GM19467 (cell line): ENCODE measurements around the gene BRI3.
"Not testable (repeated sequence)": the region's sequence is repeated elsewhere in the genome, so short reads cannot be mapped to it uniquely, and the experiment has no call there.

Source experiments
- ATAC-seq: cut with Tn5 transposase; IDR thresholded peaks from one replicate; pipeline ENCODE4 v1.9.1; 2021; ENCODE audit warnings: mild to moderate bottlenecking, moderate library complexity; ENCODE audit not compliant: unreplicated experiment

BRI3 gene

GRCh38 chr7:98303906-98304305 is 22.4 kb downstream of the BRI3 start:
- ATAC-seq = no peak

GRCh38 chr7:98305951-98306535 is 24.6 kb downstream of the BRI3 start:
- ATAC-seq = no peak

GRCh38 chr7:98307971-98308466 is 26.5 kb downstream of the BRI3 start:
- no peak for ATAC-seq

GRCh38 chr7:98309566-98309965 is 28.1 kb downstream of the BRI3 start:
- ATAC-seq = no peak

GRCh38 chr7:98312201-98312600 is 30.7 kb downstream of the BRI3 start:
- no peak for ATAC-seq

- no peak for ATAC-seq
Measured at GRCh38 chr7:98314469-98314868, 33.0 kb downstream of the BRI3 start.

- ATAC-seq = no peak
Measured at GRCh38 chr7:98315318-98315993, 34.0 kb downstream of the BRI3 start.

- not testable (repeated sequence) for ATAC-seq
Measured at GRCh38 chr7:98315994-98316527, 34.6 kb downstream of the BRI3 start.

GRCh38 chr7:98317366-98318040 is 36.0 kb downstream of the BRI3 start:
- no peak for ATAC-seq

- no peak for ATAC-seq
Measured at GRCh38 chr7:98319176-98319575, 37.7 kb downstream of the BRI3 start.

- no peak for ATAC-seq
Measured at GRCh38 chr7:98321301-98321700, 39.8 kb downstream of the BRI3 start.

- ATAC-seq = no peak
Measured at GRCh38 chr7:98322331-98323270, 41.1 kb downstream of the BRI3 start.

GRCh38 chr7:98323597-98324322 is 42.3 kb downstream of the BRI3 start:
- no peak for ATAC-seq

- ATAC-seq = no peak
Measured at GRCh38 chr7:98324782-98325181, 43.3 kb downstream of the BRI3 start.

- no peak for ATAC-seq
Measured at GRCh38 chr7:98329100-98329790, 47.8 kb downstream of the BRI3 start.

GRCh38 chr7:98329791-98330373 is 48.4 kb downstream of the BRI3 start:
- no peak for ATAC-seq

- ATAC-seq = no peak
Measured at GRCh38 chr7:98330926-98331529, 49.5 kb downstream of the BRI3 start.

- ATAC-seq = no peak
Measured at GRCh38 chr7:98334081-98334480, 52.6 kb downstream of the BRI3 start.
